HFF-Myc (cell line): Measurements from ENCODE around the gene FRK.

Experiments
- DNase-seq: peaks from one replicate; pipeline ENCODE4 v3.0.0-alpha.2; 2011; ENCODE audit warnings: low read depth; ENCODE audit errors: extremely low read depth
- H3K4me3 ChIP-seq: replicated peaks from 2 replicates; pipeline ENCODE4 v1.5.1; 2011; ENCODE audit warnings: low read depth, mild to moderate bottlenecking, control low read depth, low read length
- CTCF ChIP-seq: IDR thresholded peaks from 2 replicates; pipeline ENCODE4 v1.5.1; 2012; ENCODE audit warnings: mild to moderate bottlenecking, low read depth, low read length, control low read depth; ENCODE audit errors: missing control alignments

The FRK gene

GRCh38 chr6:115901896-115902295 is 158.8 kb downstream of the FRK start:
- DNase-seq: no peak
- no peak overlapping the region for H3K4me3 ChIP-seq
- no peak for TF ChIP-seq CTCF

GRCh38 chr6:115899730-115900282 is 160.9 kb downstream of the FRK start:
- DNase-seq: no peak
- no peak overlapping the region for H3K4me3 ChIP-seq
- no peak for TF ChIP-seq CTCF

DNA sequence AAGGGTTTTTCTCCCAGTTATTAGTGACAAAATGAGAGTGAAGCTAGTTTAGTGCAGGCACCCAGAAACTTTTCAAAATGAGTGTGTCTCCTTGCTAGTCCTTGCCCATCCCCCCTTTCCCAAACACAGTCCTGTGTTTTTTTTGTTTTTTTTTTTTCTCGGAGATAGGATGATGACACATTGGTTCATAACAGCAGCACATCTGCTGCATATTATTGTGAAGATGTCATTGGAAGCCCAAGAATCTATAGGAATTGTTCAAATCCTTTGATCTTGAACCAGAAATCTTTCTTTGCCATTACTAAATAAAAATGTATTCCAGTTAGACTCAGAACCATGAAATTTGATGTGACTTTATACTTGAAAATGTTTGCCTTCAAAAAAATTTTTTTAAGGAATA is 162.4 kb downstream of the FRK start:
- no peak for DNase-seq
- no peak overlapping the region for H3K4me3 ChIP-seq
- TF ChIP-seq CTCF: no peak

DNA sequence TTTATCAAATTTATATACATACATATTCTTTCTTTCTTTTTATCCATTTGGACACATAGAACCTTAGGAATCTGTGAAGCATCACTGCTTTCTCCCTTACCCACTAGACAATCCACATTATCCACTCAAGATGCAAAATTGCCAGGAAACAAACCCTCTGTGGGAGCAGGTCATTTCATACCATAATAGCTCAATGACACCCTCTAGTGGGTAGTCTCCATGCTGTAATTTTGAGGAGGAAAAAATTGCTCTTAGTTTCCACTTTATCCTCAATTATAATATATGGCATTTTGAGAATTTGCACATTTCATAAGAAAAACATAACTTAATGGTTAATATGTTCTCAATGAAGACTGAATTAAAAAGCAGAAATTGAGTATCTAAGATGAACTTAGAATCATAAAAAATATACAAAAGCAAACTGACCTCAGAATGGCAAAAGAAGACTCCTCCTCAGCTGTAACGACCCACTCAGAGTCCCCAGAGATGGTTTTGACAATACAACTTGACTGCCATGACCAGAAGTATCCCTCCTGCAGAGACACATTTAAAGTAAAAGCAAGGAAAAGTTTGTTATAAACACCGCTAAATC is 164.1 kb downstream of the FRK start:
- H3K4me3 ChIP-seq: no peak overlapping the region
- peak; percentile 31 for DNase-seq
- peak; percentile 73 for TF ChIP-seq CTCF

DNA sequence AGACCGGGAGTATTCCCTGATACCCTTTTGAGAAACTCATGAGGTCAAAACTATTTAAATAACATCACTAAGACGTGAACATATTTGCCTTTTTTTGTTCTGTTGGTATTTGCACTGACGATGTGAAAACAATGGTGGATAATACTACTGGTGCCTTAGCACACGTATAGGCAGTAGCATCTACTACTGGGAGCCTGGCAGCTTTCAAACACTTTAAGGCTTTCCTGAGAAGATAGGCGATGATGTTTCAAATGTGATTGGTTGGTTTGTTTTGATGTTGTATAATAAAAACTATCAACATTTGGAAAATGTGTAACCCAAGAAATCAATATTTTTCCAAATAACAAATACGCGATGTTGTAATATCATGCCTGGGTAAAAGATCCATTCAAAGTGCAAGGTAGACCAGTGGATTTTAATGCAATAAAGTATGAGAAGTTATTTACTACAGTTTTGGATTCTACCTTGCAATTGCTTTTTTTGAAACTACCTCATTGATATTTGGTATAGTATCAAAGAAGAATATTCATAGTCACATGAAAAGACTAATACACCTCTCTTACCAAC is 166.2 kb downstream of the FRK start:
- no peak overlapping the region for H3K4me3 ChIP-seq
- no peak for DNase-seq
- no peak for TF ChIP-seq CTCF

DNA sequence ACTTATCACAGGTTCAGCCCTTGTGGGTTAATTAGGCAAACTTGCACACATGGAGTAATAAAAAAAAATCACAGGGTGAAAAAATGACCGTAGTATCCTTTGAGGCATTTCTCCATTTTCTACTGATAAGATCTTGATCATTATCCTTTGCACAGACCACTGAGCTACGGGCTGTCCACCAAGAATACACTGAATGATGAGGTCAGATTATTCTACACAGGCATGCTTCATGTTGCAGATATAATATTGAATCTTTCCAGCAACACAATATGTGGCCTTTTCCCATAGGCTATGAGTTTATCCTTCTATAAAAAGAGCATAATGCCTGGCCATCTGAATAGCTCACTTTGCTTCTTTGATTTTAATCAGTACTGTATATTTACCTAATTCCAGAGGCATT is 168.9 kb downstream of the FRK start:
- H3K4me3 ChIP-seq: no peak overlapping the region
- DNase-seq: no peak
- TF ChIP-seq CTCF: no peak
